Peyer's patch (tissue), 4 donors: ENCODE measurements around the gene EME2.

Experiments
- POLR2A ChIP-seq, 2 donors: fragments of 450-650 bp; IDR thresholded peaks; one replicate each; pipeline ENCODE4 v1.5.1; 2017; ENCODE audit warnings: antibody characterized with exemption in 2 of 2, mild to moderate bottlenecking in 2 of 2, moderate library complexity in 2 of 2
- TF ChIP-seq, protein P1 (sequence below), 6 experiments: fragments of 450-650 bp in 4 of 6; fragments of 200-600 bp in 2 of 6; sonication (generic) in 1 of 6; IDR thresholded peaks; one replicate each; pipeline ENCODE4 v1.5.1; 2017 to 2019; ENCODE audit warnings: antibody characterized with exemption in 6 of 6, mild to moderate bottlenecking in 3 of 6, moderate library complexity in 1 of 6

DNA sequence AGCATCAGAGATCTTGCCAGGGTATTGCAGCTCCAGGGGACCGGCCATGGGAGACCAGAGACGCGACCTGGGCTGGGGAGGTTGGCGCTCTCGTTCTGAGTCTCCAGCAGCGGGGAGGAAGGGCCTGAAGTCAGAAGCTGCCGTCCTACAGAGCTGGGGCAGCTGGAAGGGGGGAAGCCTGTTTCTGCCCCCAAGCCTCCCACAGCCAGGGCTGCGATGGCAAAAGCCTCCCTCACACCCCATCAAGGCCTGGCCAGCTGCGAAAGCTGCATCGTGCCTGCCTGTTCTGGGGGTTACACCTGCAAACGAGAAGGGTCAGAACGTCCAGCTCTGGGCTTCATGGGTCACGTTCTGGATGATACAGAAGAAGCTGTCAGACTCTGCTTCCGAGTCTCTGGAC lies 40.5 kb upstream of the EME2 start:
- TF ChIP-seq, protein P1, sequence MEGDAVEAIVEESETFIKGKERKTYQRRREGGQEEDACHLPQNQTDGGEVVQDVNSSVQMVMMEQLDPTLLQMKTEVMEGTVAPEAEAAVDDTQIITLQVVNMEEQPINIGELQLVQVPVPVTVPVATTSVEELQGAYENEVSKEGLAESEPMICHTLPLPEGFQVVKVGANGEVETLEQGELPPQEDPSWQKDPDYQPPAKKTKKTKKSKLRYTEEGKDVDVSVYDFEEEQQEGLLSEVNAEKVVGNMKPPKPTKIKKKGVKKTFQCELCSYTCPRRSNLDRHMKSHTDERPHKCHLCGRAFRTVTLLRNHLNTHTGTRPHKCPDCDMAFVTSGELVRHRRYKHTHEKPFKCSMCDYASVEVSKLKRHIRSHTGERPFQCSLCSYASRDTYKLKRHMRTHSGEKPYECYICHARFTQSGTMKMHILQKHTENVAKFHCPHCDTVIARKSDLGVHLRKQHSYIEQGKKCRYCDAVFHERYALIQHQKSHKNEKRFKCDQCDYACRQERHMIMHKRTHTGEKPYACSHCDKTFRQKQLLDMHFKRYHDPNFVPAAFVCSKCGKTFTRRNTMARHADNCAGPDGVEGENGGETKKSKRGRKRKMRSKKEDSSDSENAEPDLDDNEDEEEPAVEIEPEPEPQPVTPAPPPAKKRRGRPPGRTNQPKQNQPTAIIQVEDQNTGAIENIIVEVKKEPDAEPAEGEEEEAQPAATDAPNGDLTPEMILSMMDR (IDR thresholded peaks at IDR 0.05), result no peak
- TF ChIP-seq POLR2A (IDR thresholded peaks at IDR 0.05), result no peak
